PC-3 (cell line): ENCODE measurements around the gene LRCH1.

Experiments used
- CTCF ChIP-seq: fragments of 300-600 bp; sonication (generic); conservative IDR thresholded peaks from 2 replicates; pipeline ENCODE4 v1.5.1; 2017; ENCODE audit warnings: antibody characterized with exemption, low read depth, mild to moderate bottlenecking, low read length
- EZH2 ChIP-seq: fragments of 300-600 bp; sonication (generic); IDR thresholded peaks from one replicate; pipeline ENCODE4 v1.6.1; 2017; ENCODE audit warnings: antibody characterized with exemption, mild to moderate bottlenecking, low read length; ENCODE audit not compliant: unreplicated experiment

GRCh38 chr13:46801858-46802257 is 248.9 kb downstream of the LRCH1 start:
- TF ChIP-seq CTCF = no peak
- no peak for TF ChIP-seq EZH2
